SKM-1 treated with dmso at 0.1 percent for 144 hours (cell line): ENCODE measurements around the gene SCRN2.
A peak's percentile ranks its signal among the peaks of the same experiment; 100 is the strongest.

Experiments
- DNase-seq: peaks from one replicate; lab custom pipeline; 2025; ENCODE audit not compliant: unreplicated experiment; lab: John Stamatoyannopoulos, UW

Gene SCRN2

GRCh38 chr17:47807421-47807820 is 33.7 kb downstream of the SCRN2 start:
- no peak for DNase-seq

GRCh38 chr17:47806913-47807255 is 34.2 kb downstream of the SCRN2 start:
- no peak for DNase-seq

- no peak for DNase-seq
Measured at GRCh38 chr17:47806026-47806912, 34.8 kb downstream of the SCRN2 start.

- DNase-seq, result no peak
Measured at GRCh38 chr17:47804461-47804860, 36.6 kb downstream of the SCRN2 start.

GRCh38 chr17:47803751-47804150 is 37.3 kb downstream of the SCRN2 start:
- no peak for DNase-seq

- no peak for DNase-seq
Measured at GRCh38 chr17:47803201-47803600, 37.9 kb downstream of the SCRN2 start.

GRCh38 chr17:47802341-47803022 is 38.6 kb downstream of the SCRN2 start:
- DNase-seq, result peak; percentile 55

- DNase-seq, result no peak
Measured at GRCh38 chr17:47801906-47802305, 39.2 kb downstream of the SCRN2 start.

- no peak for DNase-seq
Measured at GRCh38 chr17:47801176-47801765, 39.8 kb downstream of the SCRN2 start.

- DNase-seq, result no peak
Measured at GRCh38 chr17:47800686-47801085, 40.4 kb downstream of the SCRN2 start.

- no peak for DNase-seq
Measured at GRCh38 chr17:47797797-47798196, 43.3 kb downstream of the SCRN2 start.

- no peak for DNase-seq
Measured at GRCh38 chr17:47792979-47793378, 48.1 kb downstream of the SCRN2 start.

GRCh38 chr17:47792457-47792856 is 48.6 kb downstream of the SCRN2 start:
- no peak for DNase-seq

GRCh38 chr17:47791025-47791424 is 50.0 kb downstream of the SCRN2 start:
- DNase-seq, result no peak

- DNase-seq, result no peak
Measured at GRCh38 chr17:47789611-47790561, 51.2 kb downstream of the SCRN2 start.
